Mucosa of stomach (tissue), 1 donor: Measurements from ENCODE around the gene CCND3.
A peak's percentile ranks its signal among the peaks of the same experiment; 100 is the strongest.

Experiments used
- H3K27me3 ChIP-seq: one replicate; pipeline ENCODE4 v1.7.0; 2013; ENCODE audit warnings: mild to moderate bottlenecking, low read length; ENCODE audit not compliant: control insufficient read depth, insufficient read depth
- H3K36me3 ChIP-seq: one replicate; pipeline ENCODE4 v1.7.0; 2013; ENCODE audit warnings: low read length; ENCODE audit not compliant: control insufficient read depth, insufficient read depth
- H3K4me1 ChIP-seq: one replicate; pipeline ENCODE4 v1.7.0; 2013; ENCODE audit warnings: mild to moderate bottlenecking, low read length; ENCODE audit not compliant: control insufficient read depth, insufficient read depth
- H3K4me3 ChIP-seq: one replicate; pipeline ENCODE4 v1.7.0; 2013; ENCODE audit warnings: low read length
- H3K9ac ChIP-seq: one replicate; pipeline ENCODE4 v1.7.0; 2013; ENCODE audit warnings: mild to moderate bottlenecking, low read length, moderate library complexity
- H3K9me3 ChIP-seq: one replicate; pipeline ENCODE4 v1.7.0; 2013; ENCODE audit warnings: mild to moderate bottlenecking, low read length, moderate library complexity; ENCODE audit not compliant: control insufficient read depth
- donor health status: Pancreatic carcinoma.

Gene CCND3

DNA sequence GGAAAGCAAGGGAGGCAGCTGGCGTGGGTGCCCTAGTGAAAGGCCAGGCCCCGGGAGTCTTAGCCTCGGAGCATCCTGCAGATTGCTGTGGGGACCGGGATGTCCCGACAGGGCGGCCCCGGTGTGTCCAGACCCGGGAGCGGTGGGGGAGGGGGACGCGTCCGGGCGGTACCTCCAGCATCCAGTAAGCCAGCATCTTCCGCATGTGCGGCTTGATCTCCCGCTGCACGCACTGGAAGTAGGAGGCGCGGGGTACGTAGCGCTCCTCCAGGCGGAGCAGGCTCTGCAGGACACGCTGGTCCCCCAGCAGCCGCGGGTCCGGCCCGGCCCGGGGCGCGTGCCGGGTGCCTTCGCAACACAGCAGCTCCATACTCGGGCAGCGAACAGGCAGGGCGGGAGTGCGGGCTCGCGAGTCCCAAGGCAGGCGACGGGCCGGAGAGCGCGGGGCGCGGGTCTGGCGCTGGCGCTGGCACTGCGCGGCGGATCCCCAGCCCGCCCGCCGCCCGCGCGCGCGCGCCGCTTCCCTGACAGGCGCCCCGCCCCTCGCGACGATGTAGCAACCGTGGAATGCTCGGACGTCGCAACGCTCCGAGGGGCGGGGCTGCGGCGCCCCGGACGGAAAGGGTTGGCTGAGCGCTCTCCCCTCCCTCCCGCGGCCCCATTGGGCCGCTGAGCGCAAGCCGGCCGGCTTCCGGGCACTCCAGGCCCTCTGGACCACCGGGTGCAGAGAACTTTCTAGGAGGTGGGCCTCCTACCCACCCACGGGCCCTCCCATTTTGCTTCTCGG, at the start of gene CCND3:
Gene CCND3, minus strand, starts transcription at position 529 of the 787 bp plus-strand sequence. Its CDS starts 159 bp downstream, at position 370.
- H3K27me3 ChIP-seq, result no peaks in the 10 kb centered on the region
- no peaks in the 10 kb centered on the region for H3K9me3 ChIP-seq
- peak within 1 kb of the TSS; percentile 74 for H3K4me3 ChIP-seq
- H3K36me3 ChIP-seq, result peaks cover 3% of the 10 kb centered on the region
- peak within 1 kb of the TSS; percentile 68 for H3K9ac ChIP-seq
- H3K4me1 ChIP-seq, result peaks cover 42% of the 10 kb centered on the region

DNA sequence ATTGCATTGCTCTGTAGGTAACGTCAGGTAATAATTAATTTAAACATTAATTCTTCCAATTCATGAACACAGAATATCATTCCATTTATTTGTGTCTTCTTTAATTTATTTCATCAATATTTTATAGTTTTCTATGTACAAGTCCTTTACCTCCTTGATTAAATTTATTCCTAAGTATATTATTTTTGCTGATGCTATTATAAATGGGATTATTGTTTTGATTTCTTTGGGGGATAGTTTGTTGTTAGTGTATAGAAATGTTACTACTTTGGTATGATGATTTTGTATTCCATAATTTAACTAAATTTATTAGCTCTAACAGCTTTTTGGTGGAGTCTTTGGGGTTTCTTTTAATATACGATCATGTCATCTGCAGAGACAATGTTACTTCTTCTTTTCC, 44.7 kb upstream of the CCND3 start:
- H3K9ac ChIP-seq, result no peak overlapping the region
- no peaks in the 10 kb centered on the region for H3K9me3 ChIP-seq
- no peaks in the 10 kb centered on the region for H3K27me3 ChIP-seq
- H3K4me1 ChIP-seq, result no peaks in the 10 kb centered on the region
- no peaks in the 10 kb centered on the region for H3K36me3 ChIP-seq
- no peak overlapping the region for H3K4me3 ChIP-seq

DNA sequence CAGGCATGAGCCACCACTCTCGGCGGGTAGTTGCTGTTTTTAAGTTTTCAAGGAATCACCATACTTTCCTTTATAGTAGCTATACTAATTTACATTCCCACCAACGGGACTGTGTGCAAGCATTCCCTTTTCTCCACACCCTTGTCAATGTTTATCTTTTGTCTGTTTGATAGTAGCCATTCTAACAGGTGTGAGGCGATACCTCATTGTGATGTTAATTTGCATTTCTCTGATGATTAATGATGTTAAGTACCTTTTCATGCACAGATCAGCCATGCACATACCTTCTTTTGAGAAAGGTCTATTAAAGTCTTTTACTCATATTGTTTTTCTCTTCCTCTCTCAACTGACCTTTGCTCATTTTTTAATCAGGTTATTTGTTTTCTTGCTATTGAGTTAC, 43.0 kb upstream of the CCND3 start:
- Histone ChIP-seq H3K27me3 (no peaks in the 10 kb centered on the region), H3K9ac (no peak overlapping the region), H3K4me3 (no peak overlapping the region), H3K4me1 (peaks cover 4% of the 10 kb centered on the region), H3K9me3 (no peaks in the 10 kb centered on the region), H3K36me3 (no peaks in the 10 kb centered on the region)

DNA sequence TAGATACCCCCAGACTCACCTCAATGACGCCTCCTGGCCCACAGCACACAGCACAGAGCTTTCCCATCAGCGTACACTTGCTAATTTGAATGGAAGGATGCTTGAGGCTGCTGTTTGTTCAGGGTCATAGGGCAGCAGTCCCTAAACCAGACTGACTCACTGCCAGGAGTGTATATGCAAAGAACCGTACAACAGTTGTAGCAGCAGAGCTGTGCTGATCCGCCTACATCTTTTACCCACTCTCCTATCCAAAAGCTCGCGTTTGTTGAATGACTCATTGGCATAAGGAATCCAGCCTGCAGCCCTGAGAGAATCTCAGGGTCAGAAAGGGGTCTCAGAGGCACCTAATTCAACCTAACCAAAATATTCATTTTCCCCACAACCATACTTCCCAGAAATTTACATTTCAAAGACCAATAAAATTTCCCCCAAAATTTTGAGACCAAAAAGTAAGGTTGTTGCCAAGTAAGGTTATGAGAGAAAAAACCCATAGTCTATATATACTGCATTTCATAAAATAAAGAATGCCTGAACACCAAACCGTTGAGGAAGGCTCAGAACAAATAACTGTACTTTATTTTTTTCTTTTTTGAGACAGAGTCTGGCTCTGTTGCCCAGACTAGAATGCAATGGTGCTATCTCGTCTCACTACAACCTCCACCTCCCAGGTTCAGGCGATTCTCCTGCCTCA, 35.3 kb upstream of the CCND3 start:
- Histone ChIP-seq H3K4me1 (peaks cover 4% of the 10 kb centered on the region), H3K4me3 (no peak overlapping the region), H3K27me3 (no peaks in the 10 kb centered on the region), H3K9ac (no peak overlapping the region), H3K36me3 (no peaks in the 10 kb centered on the region), H3K9me3 (no peaks in the 10 kb centered on the region)

DNA sequence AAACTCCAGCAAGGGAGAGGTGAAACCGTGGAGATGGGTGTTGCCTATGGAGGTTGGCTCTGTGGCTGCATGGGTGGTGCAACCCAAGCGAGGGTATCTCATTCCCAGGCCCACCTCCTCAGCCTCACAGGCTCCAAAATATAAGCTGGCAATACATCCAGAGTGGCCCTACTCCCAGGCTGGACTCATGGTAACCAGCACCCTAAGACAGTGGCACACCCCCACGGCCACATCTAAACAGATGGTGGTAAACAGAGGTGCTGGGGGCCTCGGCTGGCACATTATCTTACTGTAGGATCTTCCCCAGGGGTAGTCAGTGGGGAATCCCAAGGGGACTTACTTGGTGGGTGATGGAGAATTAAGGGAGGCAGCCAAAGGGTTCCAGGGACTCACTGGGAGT, 33.7 kb upstream of the CCND3 start:
- no peak overlapping the region for H3K4me3 ChIP-seq
- H3K4me1 ChIP-seq, result peaks cover 4% of the 10 kb centered on the region
- H3K9me3 ChIP-seq, result no peaks in the 10 kb centered on the region
- H3K36me3 ChIP-seq, result no peaks in the 10 kb centered on the region
- H3K9ac ChIP-seq, result no peak overlapping the region
- no peaks in the 10 kb centered on the region for H3K27me3 ChIP-seq

DNA sequence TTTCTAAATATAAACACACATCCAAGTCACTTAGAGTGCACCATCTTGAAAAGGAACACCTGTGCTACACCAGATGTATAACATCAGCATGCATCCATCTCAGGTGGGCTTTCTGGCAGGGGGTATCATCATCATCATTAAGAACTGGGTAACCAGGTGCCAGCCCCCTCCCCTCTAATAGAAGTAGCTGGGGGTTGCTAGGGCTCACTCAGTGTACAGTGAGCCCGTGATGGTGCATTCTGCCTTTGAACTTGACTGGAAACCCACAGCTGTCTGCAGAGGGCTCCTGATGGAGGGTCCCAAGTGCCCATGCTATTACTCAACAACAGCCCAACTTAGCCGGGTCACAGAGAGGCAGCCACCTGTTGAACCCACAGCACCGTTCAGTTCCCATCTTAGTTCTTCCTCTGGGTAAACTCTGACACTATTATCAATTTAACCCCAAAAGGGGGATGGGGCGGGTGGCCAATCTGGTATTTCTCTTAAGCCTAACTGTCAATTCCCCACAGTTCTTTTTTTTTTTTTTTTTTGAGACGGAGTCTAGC, 32.7 kb upstream of the CCND3 start:
- no peak overlapping the region for H3K9ac ChIP-seq
- H3K4me1 ChIP-seq, result no peaks in the 10 kb centered on the region
- no peaks in the 10 kb centered on the region for H3K9me3 ChIP-seq
- no peaks in the 10 kb centered on the region for H3K36me3 ChIP-seq
- H3K4me3 ChIP-seq, result no peak overlapping the region
- no peaks in the 10 kb centered on the region for H3K27me3 ChIP-seq

DNA sequence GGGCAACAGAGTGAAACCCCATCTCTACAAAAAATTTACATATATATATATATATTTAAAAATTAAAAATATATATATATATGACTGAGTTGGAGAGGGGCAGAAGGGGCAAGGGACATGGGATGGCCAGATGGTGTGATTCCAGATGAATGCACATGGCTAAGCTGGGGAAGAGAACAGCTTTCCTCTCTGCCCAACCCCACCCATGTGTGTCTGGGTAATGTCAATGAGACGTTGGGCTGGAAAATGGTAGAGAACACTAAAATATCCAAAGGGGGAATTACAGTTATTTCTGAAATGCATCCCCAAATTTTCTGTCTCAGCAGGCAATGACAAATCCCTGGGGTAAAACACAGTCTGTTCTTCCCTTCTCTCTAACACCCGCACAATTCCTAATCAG, 31.2 kb upstream of the CCND3 start:
- no peaks in the 10 kb centered on the region for H3K27me3 ChIP-seq
- no peaks in the 10 kb centered on the region for H3K4me1 ChIP-seq
- H3K36me3 ChIP-seq, result no peaks in the 10 kb centered on the region
- H3K9ac ChIP-seq, result no peak overlapping the region
- H3K9me3 ChIP-seq, result no peaks in the 10 kb centered on the region
- H3K4me3 ChIP-seq, result no peak overlapping the region

DNA sequence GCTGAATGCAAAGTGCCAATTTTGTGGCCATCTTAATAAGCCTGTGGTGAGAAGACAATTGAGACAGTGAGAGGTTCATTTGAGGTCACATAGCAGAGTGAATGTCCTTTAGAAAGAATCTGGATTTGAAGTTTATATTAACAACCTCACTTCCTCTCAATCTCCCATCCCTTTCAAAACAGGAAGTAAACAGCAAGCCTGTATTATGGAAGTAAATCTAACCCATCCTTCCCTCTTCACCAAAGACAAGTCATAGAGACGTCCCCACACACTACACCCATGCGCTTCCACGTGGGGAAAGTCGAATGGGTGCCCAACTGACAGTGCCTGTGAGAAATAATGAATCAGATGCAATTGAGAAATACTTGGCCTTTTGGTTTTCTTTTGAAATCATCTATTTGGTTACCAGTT, 28.8 kb upstream of the CCND3 start:
- Histone ChIP-seq H3K9ac (no peak overlapping the region), H3K36me3 (no peaks in the 10 kb centered on the region), H3K4me1 (no peaks in the 10 kb centered on the region), H3K4me3 (no peak overlapping the region), H3K27me3 (no peaks in the 10 kb centered on the region), H3K9me3 (no peaks in the 10 kb centered on the region)

DNA sequence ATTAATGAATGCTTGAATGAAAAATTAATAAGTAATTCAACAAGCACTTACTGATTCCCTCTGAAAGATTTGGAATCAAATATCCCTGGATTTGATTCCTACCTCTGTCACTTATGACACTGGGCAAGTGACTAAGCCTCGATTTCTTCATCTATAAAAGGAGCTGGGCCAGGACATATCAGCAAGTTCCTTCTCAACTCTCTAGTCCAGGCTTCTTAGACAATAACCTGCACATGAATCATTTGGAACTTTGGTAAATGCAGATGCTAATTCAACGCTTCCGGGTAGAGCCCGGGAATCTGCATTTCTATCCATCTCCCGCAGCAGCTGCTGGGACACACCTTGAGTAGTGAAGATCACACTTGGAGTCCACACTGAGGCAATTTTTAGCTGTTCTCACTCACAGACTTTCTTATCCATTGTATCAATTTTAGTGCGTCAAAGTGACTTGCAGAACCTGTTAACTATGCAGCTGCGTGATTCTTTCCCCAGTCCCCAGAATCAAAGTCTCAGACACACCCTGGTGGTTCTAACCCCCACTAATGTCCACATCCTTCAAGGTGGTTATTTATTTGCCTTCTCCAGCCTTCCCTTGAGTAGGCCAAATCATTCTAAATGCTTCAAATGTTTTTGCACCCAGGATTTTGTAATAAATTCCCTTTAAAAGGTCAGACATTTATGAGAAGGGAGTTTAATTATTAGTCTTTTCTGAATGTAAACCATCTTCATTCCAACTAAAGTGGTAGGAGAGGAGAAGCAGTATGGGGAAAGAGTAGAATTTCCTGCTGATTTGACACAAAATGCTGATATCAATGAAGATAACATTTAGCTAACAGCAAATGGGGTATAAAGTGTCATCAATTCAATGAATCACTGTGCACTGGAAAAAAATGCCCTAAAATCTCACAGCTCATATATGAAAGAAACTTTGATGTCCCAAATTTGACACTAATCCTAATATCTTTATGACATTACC, 26.0 kb upstream of the CCND3 start:
- Histone ChIP-seq H3K27me3 (no peaks in the 10 kb centered on the region), H3K9ac (no peak overlapping the region), H3K36me3 (no peaks in the 10 kb centered on the region), H3K9me3 (no peaks in the 10 kb centered on the region), H3K4me3 (no peak overlapping the region), H3K4me1 (no peaks in the 10 kb centered on the region)

DNA sequence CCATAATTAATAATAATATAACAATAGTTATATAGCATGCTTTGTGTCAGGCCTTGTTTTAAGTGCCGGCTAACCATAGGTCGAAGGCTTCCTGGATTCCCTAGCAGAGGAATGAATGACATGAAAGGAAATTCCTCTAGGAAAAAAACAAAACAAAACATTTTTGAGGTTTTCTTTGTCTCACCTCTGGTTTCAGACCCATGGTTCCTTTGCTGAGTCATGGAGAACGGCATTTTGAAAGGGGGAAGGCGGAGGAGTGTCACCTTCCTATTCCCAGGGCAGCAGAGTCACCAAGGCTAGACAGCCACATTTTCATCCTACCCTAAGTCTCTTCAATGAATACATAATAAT, 25.3 kb upstream of the CCND3 start:
- no peaks in the 10 kb centered on the region for H3K27me3 ChIP-seq
- H3K9me3 ChIP-seq, result no peaks in the 10 kb centered on the region

DNA sequence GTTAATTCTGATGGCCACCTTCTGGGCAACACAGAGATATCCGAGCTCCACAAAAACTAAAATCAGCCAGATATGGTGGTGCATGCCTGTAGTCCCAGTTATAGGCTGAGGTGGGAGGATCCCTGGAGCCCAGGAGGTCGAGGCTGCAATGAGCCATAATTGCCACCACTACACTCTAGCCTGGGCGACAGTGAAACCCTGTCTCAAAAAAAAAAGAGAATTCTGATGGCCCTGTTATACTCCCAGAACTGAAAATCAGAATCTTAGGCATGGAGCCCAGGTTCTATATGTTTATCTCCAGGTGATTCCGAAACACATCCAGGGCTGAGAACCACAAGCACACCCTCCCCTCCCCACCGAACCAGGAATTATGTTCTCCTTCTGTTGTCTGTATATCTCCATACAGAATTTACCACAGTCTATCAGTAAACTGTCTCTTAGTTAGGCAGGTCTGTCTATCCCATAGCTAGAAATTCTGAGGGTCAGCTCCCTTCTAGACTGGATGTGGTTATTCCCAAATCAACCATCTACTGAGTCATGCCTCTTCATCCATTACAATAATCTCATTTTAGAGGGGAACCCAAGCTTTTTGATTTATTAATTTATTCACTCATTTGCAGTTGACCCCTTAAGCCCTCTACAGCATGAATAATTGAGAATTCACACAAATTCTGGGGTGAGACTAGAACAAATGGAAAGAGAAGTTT, 24.8 kb upstream of the CCND3 start:
- no peak overlapping the region for H3K9ac ChIP-seq
- H3K9me3 ChIP-seq, result no peaks in the 10 kb centered on the region
- no peaks in the 10 kb centered on the region for H3K36me3 ChIP-seq
- H3K4me3 ChIP-seq, result no peak overlapping the region
- no peaks in the 10 kb centered on the region for H3K4me1 ChIP-seq
- H3K27me3 ChIP-seq, result no peaks in the 10 kb centered on the region

More for the DNA sequence above, 25.3 kb upstream of the CCND3 start:
- Histone ChIP-seq H3K4me1 (no peaks in the 10 kb centered on the region), H3K36me3 (no peaks in the 10 kb centered on the region), H3K9ac (no peak overlapping the region), H3K4me3 (no peak overlapping the region)
